HG02943 (cell line): Measurements from ENCODE around the gene CAMTA1.

ENCODE experiments used
- ATAC-seq: cut with Tn5 transposase; IDR thresholded peaks from one replicate; pipeline ENCODE4 v1.9.1; 2021; ENCODE audit warnings: mild to moderate bottlenecking, low read depth, moderate library complexity; ENCODE audit not compliant: unreplicated experiment

Gene CAMTA1

DNA sequence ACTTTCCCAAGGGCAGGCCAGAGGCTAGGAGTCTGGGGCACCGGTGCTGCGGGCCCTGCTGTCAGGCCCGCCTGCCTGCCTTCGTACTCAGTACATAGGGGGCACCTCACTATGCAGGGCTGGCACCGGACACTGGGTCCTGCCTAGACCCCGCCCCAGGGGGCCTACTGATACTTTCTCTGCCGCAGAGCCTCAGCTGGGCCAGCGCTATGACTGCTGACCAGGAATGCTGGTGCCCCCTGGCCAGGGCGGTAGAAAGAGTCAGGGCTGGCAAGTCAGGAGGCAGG, 857.1 kb downstream of the CAMTA1 start:
- no peak for ATAC-seq

DNA sequence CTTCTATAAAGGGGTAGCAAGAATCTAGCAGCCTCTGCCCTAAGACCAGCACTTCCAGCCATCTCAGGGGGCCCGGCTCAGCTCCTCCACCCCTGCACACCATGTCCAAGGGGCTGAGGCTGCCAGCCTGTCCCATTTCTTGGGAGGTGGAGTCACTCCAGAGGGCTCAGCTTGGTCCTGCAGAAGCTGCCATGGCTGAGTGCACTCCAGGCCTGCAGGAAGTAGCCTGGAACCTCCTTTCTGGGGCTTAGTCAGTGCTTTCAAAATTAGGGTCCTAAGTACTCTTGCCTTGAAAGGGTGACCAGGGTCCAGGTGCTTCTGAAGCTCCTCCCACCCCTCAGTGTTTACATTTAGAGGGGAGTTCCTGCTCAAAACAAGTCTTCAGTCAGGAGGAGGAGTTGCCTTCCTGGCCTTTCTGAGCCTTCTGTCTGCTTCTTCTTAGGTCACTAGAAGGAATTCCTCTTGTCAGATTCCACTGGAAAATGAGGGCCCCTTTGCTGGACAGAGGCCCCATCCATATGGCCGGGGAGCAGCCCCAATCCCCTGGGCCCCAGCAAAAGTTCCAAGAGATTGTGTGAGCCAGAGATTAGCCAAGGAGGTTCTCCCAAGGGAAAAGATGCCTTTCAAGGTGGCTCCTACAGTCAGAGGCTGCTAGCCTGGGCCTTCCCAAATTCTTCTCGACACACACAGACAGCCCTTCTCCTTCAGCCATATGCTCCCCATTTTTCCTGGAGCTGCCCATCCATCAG, 857.7 kb downstream of the CAMTA1 start:
- no peak for ATAC-seq

DNA sequence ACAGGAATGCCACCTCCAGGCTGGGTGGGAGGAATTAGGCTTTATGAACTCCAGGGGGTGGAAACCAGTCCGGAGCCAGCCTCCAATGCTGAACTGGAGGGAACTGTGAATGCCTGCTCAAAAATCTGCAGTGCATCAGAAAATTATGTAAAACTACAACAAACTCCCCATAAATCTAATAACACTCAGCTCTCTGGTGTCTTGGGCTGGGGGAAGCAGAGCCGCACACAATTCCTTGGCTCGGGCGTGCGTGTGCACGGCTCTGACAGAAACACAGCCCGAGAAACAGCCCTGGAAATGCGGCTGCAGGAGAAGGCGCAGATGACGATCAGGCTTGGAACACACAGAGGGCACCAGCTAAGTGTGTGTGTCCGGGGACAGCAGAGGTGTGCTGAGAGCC, 858.3 kb downstream of the CAMTA1 start:
- no peak for ATAC-seq

DNA sequence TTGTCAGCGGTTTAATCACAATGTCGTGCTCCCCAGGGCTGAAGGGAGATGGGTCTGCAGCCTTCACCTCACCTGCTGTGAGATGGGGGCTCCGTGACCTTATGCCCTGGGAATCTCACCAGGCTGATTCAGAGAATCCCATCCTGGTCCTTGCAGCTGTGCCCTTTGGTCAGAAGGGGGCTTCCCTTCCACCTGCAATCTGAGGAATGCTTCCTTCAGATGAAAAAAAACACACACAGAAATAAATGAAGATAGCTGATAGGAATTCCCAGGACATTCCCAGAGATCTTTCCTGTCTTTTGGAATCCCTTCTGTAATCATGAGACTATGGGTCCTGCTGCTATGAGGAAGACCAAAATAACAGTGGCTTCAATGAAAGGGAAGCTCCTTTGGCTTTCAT, 858.8 kb downstream of the CAMTA1 start:
- ATAC-seq: no peak

DNA sequence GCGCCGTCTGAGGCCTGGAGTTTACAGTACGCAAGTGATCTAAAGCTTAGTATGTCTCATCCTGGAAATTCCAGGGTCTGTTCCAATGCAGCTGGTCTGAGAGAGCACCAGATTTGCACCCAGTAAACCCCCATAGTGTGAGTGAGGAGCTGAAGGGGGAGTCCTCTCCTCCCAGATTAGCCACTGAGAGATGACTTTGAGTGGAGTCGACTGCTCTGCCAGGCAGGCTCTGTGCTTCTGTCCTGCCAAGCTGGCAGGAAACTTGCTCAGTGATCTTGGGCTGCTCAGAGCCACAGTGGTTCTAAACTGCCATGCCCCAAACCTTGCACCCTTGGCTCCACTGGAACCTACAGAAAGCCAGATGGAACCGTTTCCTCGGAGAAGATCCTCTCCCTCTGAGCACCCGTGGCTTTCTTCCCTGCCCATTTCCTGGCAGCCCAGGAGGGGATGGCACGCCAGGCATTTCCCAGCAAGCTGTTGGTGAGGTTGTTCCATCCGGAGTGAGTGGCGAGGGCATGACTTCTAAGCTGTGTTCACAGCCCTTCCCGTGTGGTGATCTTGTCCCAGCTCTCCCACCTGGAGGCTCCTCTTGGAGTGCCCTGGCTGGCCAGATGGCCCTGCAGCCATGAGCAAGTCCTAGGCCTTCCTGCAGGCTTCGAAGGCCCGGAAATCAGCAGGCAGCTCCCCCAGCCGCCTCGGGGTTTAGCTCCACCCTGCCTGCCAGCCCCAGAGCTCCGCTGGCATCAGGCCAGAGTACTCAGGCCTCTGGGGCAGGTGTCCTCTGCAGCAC, 859.9 kb downstream of the CAMTA1 start:
- no peak for ATAC-seq

DNA sequence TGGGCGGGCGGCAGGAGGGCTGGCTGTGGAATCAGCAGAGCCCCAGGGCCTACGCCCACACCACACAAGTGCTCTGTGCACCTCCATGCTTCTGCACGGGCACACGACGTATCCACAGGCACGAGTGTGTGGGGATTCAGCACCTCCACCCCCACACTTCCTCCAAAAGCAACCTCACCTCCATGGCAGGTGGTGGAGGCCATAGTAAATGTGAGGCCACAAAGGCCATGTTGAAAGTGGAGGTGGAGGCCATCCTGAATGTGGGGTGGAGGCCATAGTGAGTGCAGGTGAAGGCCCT, 860.4 kb downstream of the CAMTA1 start:
- no peak for ATAC-seq

DNA sequence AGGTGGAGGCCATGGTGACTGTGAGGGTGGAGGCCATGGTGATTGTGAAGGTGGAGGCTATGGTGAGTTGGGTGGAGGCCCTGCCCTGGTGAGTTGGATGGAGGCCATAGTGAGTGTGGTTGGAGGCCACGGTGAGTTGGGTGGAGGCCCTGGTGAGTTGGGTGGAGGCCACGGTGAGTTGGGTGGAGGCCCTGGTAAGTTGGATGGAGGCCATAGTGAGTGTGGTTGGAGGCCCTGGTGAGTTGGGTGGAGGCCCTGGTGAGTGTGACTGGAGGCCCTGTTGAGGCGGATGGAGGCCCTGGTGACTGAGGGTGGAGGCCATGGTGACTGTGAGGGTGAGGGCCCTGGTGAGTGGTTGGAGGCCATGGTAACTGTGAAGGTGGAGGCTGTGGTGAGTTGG, 860.9 kb downstream of the CAMTA1 start:
- no peak for ATAC-seq

DNA sequence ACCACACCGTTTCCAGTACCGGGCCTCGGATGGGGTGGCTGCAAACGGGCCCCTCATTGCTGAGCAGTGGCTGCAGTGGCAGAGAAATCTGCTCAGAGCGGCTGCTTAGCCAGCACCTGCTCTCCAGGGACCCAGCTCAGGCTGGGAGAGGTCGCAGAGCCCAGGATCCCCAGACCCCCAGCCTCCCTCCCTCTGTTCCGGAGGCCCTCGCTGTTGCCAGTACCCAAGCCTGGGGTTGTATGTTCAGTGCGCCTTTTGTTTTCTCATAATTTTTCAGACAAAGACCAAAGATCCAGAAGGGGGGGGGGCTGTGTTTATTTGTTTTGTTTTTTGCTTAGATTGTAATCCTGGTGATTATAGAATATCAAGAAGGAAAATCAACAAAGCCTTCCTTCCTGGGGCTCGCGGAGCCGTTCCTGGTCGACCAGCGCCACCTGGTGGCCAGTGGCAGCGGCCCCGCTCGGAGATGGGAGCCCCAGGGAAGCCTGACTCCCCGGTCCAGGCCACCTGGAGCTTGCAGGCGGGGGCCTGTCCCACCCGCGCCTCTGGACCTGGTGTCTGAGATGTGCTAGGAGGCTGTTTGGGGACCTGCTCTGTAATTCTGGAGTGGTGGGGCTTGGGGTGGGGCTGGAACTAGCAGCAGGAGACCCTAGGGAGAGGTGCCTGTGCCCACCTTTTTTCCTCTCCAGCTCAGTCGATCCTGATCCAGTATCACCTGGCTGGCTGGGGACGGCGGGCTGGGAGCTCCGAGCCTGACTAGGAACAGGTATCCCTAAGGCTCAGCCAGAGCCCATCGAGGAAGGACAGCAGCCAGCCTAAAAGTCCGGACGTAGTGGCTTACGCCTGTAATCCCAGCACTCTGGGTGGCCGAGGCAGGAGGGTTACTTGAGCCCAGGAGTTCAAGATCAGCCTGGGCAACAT, 862.0 kb downstream of the CAMTA1 start:
- ATAC-seq: no peak

DNA sequence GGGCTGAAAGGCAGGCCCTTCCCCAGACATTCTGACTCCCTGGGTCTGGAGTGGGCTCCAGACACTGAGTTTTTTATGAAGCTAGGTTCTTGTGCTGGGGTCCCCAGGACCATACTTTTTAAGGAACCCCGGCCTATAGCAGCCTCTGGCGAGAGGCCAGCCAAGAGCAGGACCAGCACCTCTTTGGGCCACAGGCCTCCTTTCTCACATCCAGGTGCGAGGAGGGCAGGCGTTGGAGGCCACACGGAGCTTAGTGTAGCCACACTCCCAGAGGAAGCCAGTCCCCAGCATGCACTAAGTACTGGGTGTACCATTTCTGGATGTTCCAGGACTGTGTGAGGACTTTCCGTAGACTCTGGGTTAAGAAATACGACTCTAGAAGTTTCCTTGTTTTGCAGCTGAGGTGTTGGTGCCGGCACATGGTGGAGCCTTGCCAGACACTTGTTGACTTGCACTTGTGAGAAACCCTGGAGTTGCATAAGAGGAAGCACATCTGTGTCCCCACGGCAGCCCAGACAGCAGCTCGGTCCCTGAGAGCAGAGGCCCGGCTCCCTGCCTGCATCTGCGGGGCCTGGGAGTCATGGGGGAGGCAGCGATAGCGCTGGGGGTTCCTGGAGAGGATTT, 863.6 kb downstream of the CAMTA1 start:
- no peak for ATAC-seq

DNA sequence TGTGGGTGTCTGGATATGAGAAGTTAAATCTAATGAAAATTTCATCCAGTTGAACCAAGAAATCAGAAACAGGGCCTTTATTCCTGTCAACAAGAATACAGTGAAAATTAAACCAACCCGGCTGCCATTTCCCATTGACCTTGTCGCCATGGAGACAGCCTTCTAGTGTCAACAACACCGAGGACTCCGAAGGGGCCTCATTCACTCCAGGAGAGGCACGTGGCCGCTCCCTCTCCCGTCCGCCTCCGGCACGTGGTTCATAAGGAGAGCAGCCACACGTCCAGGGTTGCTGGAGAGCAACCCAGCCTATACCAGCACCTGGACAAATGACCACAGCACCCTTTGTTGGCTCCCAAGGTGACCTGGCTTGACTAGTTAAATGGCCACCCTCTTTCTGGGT, 865.5 kb downstream of the CAMTA1 start:
- no peak for ATAC-seq

DNA sequence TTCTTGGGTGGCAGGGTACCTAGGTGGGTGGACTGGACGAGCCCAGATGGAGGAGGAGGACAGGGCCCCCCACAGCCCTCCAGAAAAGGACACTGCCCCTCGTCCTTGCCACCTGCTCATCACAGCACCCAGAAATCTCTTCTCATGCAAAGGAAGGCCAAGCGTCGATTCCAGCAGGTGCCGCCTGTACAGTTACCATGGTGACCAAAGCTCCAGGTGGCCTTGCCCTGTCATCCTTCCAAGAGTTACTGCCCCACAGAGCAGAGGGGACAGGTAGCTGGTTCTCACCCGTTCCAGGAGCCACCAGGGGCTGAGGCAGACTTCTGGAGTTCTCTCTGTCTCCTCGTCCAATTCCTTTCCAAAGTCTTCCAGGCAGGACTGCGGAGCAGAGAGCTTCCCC, 865.9 kb downstream of the CAMTA1 start:
- no peak for ATAC-seq

DNA sequence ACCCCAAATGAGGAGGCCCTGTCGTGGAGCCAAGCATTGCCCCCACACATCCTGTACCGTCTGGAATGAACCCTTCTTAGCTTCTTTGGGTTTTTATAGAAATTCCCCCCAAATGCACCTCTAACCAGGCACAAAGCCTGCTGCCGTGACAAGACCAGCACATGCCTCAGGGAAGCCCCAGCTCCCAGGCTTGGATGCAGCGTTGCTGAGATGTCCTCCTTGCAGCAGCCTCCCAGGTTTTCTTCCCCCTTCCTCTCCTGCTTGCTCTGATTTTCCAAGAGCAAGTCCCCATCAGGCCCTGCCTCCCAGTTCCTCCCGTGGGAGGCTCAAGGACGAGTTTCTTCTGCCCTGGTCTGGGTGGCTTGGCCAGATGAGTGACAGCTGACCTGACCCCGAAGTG, 866.8 kb downstream of the CAMTA1 start:
- ATAC-seq: no peak

DNA sequence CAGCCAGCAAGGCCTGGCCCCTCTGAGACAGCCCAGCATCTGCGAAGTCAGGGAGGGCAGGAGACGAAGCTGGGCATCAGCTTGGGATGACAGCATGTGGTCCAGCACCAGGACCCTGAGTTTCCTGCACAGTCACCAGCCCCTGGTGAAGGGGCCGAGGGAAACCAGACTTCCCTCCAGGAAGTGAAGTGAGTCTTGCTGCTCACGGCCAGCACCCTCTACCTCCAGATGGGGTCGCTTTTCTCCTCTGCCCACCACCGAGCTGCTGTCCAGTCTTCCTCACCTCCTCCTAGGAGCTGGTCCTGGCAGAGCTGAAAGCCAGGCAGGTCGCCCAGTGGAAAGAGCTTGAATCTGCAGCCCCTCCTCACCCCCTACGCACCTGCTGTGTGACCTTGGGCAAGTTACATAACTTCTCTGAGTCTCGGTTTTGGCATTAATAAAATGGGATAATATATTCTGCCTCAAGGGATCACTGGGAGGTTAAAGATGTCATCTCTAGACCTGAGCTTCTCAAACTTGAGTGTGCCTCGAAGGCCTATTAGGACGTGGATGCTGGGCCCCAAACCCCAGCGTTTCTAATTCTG, 867.4 kb downstream of the CAMTA1 start:
- no peak for ATAC-seq

DNA sequence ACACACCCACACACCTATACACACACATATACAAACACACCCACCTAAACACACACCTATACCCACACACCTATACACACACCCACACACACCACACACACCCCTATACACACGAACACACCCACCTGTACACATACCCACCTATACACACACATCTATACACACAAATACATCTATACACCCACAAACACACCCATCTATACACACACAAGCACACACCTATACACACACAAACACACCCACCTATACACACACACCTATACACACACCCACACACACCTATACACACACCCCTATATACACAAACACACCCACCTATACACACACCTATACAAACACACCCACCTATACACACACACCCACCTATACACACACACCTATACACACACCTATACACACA, 869.5 kb downstream of the CAMTA1 start:
- no peak for ATAC-seq

DNA sequence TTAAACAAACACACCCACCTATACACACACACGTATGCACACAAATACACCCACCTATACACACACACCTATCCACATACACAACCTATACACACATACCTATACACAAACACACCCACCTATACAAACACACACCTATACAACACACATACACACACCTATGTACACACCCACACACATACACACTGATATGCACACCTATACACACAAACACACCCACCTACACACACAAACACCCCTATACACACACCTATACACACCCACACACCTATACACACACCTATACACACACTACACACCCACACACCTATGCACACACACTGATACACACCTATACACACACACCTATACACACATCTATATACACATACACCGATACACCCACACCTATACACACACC, 870.1 kb downstream of the CAMTA1 start:
- ATAC-seq: no peak

DNA sequence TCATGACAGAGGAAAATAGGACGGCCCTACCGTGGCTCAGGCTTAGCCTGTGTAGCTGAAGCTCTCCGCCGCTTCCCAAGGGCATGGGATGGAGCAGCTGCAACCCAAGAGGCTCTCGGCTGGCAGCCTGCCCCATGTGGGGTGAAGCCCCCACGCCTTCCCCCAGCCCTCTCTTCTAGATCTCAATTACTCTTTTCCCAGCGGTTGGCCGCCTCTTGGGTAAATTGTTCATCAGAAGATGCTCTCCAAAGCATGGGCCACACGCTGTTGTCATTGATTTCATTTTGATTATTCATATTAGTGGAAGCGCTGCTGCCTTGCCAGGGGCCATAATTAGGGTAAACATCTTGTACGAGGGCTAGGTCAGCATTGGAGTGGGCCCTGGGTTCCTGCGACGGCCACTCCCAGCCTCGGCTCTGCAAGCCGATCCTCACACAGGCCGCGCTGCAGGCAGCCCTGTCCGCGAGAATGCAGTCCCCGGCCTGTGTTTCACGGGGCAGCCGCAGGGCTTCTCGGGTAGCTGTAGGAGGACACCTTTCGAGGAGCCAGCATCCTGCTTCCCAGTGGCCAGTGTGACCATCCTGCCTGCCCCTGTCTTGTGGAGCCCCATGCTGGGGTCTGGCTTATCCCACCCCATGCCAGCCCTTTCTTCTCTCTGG, 871.4 kb downstream of the CAMTA1 start:
- no peak for ATAC-seq

DNA sequence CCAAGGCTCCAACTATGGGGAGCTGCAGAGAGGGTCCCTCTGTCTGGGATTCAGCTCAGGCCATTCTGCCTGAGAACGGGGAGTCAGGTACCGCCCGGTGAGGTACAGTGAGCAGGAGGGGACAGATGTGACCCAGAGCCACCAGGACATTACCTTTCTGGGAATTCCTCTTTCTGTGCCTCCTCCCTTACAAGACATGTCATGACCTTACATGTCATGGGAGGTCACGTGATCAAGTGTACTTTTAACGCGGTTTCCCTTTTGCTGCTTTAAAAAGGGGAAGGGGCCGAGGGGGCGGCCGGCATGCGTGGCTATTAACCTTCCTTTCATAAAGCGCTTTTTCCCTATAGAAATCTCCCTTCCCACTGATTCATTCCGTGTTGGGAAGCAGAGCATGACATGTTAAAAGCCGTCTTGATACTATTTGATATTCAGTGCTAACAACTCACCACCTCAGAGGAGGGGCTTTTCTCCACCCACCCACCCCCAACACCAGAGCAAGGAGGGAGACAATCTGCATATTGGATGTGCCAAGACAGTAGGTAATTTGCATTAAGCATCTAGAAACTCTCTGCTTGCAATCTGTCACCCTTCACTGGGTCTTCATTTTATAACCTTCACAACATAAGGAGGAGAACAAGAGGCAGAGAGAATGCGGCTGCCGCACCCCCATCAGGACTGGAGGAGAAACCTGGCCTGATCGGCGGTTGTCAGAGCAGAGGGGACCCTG, 872.2 kb downstream of the CAMTA1 start:
- ATAC-seq: no peak

DNA sequence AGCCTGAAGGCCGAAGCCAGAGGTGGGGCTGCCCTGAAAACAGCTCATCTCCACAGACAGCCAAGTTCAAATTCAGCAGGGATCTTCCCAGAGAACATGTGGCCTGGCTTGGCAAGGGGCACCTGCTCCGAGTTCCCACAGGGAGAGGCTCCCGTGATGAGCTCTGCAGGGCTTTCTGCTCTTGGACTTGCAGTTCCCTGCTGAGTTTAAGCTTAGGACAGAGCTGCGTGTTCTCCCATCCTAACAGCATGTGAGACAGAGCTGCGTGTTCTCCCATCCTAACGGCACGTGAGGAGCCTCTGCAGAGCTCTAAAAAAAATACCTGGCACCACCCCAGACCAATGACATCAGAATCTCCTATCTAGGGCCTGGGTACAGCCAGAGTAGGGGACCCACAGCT, 872.8 kb downstream of the CAMTA1 start:
- ATAC-seq: no peak

DNA sequence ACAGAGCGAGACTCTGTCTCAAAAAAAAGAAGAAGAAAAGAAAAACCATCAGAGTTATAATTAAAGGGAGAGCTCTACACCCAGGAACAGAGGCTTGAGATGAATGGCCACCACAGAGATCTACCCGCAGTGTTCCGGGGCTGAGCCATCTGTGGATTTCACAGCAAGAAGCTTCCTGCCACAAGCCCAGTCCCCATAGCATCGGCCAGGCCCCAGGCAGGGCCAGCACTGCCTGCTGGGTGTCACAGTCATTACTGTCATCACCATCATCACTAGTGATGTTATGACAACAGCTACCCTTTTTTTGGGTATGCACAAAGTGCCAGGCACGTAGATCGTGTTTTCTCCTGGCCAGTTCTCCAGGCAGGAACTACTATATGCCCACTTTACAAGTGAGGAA, 874.3 kb downstream of the CAMTA1 start:
- no peak for ATAC-seq
